ENCODE results near the gene SAFB.

SAFB gene

DNA sequence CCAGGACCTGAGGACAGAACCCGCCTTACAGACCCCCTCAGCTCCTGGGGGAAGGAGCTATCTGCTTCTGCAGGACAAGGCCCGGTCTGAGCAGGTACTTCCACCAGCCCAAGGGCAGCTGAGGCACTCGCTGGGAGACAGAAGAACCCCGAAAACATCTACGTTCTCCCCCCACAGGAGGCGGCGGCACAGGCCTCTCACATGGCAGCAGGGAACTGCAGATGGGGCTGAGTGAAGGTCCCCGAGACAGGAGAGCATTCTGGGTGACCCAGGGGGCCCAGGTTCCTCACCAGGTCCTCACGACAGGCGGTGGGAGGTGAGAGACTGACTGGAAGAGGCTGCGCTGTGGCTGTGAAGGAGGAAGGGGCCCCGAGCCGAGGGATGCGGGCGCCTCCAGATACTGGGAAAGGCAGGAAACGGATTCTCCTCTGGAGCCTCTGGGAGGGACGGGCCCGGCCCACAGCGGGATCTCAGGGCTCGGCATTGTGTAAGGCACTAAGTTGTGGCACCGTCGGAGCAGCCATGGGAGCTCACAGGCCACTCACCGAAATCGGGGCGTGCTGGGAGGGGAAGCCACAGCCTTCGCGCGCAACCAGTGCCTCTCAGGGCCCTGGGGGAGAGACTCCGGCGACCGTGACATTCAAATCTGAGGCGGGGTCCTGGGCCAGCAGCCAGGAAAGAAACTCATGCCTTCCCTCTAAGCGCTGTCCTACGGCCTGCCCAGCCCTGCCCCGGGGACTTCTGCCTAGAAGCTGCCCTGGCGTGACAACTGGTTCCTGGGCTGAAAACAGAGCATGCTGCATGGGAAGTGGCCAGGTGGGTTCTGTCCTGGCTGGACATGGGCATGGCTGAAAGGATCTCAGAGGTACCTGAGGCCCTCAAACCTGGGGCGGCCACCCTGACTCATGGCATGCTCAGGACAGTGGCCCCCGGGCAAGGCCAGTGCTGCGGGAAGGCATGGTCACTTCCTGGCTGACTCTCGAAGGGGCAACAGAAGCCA lies 81.2 kb downstream of the SAFB start:
- DNase-seq, result no peak

DNA sequence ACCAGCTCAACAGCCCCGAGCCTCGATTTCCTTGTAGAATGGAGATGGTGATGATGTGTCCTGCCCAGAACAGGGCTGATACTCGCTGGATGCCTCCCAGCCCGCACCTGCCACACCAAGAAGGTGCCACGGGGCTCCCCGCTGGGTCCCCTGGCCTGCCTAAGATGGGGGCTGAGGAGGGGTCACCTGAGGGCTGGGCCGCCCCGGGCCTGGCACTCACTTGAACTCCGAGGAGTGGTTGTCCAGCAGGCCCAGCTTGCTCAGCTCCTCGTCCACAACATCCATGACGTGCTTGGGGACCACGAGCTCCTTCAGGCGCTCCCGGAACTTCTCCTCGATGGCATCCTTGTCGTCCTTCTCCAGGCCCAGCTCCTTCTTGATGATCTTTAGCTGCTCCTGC lies 82.7 kb downstream of the SAFB start:
- DNase-seq, result no peak

DNA sequence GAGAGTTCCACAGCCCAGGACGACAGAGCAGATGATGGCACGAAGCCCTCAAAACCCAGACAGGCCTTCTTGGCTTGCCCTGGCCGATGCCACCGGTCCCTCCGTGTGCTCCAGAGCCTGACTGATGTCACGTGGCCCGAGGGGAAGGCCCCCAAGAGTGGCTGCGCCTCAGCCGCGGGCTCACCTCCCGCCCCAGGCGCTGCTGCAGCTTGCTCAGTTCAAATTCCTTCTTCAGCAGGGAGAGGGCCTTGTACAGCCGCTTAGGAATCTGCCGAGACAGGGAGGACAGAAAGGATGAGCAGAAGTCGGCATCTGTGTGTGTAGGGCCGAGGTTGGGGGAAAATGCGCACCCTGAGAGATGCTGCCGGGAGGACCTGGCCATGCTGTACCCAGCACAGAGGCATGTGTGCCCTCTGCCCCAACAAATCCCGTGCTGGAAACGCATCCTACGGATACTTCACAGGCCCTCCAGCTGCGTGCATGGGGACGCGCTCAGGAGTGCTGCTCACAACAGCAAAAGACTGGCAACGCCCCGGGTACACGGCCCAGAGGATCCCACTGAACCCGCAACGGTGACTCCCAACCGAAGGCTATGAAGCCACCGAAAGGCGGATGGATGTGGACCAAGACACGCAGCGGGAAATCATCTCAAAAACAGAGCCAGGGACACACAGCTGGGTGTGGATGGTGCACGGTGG lies 84.1 kb downstream of the SAFB start:
- no peak for DNase-seq

GRCh38 chr19:5707576-5708575 lies 85.0 kb downstream of the SAFB start:
- no peak for DNase-seq

DNA sequence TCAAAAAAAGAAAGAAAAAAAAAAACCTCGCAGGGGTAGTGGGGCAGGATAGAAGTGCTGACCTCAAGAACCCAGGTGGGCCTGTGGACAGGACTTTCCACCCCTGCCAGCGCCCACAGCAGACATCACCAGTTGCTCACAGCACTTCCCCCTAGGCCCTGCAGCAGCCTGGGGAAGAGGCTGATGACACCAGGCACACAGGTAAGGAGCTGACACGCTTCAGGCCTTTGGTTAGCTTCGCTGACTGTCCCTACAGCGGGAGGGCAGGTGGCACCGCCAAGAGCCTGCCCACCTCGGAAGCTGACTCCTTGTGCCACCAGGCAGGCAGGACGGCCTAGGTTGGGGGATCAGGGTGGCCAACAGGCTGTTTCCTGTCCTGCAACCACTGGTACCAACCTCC lies 88.1 kb downstream of the SAFB start:
- DNase-seq, result no peak

DNA sequence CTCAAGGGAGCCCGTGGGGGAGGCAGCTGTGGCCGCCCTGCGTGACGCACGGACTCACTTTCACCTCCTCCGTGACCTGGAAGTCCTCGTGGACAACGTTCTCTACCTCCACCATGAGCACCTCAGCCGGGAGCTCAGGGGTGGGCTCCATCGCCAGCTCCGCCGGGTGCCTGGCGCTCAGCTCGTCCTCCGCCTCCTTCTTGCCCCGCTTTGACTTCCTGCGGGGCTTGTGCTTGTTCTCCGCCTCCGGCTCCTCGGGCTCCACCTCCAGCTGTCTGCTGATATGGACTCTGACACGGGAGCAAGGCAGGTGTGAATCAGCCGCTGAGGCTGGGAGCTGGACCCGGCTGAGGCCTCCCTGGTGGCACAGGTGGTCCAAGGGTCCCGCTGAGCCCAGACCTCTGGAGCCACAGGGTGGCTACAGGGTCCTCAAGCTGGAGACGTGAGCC lies 88.9 kb downstream of the SAFB start:
- DNase-seq, result no peak

- no peak for DNase-seq
These were observed 90.3 kb downstream of the SAFB start for GRCh38 chr19:5713228-5713627.

DNA sequence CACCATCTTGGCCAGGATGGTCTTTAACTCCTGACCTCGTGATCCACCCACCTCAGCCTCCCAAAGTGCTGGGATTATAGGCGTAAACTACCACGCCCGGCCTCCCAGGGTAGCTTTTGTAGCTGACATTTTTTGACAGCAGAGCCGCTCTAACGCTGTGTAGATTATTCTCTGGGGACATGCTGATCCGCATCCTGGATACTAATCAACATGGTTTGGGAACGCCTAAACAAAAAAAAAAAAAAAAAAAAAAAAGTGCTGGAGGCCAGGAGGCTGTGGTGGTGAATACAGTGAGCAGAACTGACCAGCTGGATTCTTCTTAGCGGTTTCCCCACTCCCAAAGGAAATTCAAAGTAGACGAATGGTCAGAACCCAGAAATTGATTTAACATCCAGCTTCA lies 91.9 kb downstream of the SAFB start:
- no peak for DNase-seq

DNA sequence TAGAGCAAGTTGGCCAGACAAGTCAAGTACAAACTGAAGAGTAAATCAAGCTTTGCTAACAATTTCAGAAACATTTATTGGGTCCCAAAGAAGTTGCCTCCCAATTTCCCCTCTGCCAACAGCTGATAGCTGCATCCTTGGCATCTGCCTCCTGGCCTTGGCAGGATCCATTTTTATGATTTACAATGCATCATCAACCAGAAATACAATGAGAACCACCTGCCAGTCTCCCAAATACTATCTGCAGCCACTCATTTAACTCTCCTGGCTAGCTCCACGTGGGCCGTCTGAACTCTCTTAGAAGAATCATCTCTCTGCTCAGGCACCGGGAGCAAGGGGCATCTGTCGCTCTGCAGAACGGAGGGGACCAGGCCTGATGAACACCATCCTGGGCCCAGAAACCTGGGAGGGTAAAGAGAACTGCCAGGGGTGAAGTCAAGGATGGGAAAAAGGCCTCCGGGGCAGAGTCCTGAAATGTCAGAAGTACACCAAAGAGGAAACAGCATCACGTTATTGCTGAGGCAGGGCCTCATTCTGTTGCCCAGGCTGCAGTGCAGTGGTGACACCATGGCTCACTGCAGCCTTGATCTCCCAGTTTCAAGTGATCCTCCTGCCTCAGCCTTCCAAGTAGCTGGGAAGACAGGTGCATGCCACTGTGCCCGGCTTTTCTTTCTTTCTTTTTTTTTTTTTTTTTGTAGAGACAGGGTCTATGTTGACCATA lies 94.5 kb downstream of the SAFB start:
- DNase-seq, result no peak

All from DMS153 (cell line).